ENCODE data around the gene HEATR3. TPM values are rescaled to one million over a fixed set of nuclear protein-coding genes. Genes with fewer than 3 reads are reported as not detected.

HEATR3 gene
- total and polyA plus RNA-seq, 2 of the 13 experiments (the other 11 are each of a cell fraction or from before 2014, with no cell fraction given) = 22.4 to 52.4 TPM

GRCh38 chr16:50035468-50035992 lies 30.2 kb upstream of the HEATR3 start (continued):
- TF ChIP-seq, protein P1, sequence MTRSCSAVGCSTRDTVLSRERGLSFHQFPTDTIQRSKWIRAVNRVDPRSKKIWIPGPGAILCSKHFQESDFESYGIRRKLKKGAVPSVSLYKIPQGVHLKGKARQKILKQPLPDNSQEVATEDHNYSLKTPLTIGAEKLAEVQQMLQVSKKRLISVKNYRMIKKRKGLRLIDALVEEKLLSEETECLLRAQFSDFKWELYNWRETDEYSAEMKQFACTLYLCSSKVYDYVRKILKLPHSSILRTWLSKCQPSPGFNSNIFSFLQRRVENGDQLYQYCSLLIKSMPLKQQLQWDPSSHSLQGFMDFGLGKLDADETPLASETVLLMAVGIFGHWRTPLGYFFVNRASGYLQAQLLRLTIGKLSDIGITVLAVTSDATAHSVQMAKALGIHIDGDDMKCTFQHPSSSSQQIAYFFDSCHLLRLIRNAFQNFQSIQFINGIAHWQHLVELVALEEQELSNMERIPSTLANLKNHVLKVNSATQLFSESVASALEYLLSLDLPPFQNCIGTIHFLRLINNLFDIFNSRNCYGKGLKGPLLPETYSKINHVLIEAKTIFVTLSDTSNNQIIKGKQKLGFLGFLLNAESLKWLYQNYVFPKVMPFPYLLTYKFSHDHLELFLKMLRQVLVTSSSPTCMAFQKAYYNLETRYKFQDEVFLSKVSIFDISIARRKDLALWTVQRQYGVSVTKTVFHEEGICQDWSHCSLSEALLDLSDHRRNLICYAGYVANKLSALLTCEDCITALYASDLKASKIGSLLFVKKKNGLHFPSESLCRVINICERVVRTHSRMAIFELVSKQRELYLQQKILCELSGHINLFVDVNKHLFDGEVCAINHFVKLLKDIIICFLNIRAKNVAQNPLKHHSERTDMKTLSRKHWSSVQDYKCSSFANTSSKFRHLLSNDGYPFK (CRISPR knock-in tag; IDR thresholded peaks at IDR 0.05; ENCODE audit: borderline replicate concordance) = no peak
- no peak for TF ChIP-seq ZNF431 (CRISPR knock-in tag; IDR thresholded peaks at IDR 0.05; ENCODE audit: borderline replicate concordance, low read depth)
- TF ChIP-seq, protein P2, sequence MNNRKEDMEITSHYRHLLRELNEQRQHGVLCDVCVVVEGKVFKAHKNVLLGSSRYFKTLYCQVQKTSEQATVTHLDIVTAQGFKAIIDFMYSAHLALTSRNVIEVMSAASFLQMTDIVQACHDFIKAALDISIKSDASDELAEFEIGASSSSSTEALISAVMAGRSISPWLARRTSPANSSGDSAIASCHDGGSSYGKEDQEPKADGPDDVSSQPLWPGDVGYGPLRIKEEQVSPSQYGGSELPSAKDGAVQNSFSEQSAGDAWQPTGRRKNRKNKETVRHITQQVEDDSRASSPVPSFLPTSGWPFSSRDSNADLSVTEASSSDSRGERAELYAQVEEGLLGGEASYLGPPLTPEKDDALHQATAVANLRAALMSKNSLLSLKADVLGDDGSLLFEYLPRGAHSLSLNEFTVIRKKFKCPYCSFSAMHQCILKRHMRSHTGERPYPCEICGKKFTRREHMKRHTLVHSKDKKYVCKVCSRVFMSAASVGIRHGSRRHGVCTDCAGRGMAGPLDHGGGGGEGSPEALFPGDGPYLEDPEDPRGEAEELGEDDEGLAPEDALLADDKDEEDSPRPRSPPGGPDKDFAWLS (CRISPR knock-in tag; IDR thresholded peaks at IDR 0.05; ENCODE audit: borderline replicate concordance) = no peak
- no peak for TF ChIP-seq TERF1 (CRISPR knock-in tag; IDR thresholded peaks at IDR 0.05)
- peak; percentile 54; the same call in 1 of the 2 replicates for TF ChIP-seq ZNF614 (CRISPR knock-in tag; IDR thresholded peaks at IDR 0.05; ENCODE audit: borderline replicate concordance)
- no peak for TF ChIP-seq ZNF136 (CRISPR knock-in tag; IDR thresholded peaks at IDR 0.05; ENCODE audit: low read depth)
- peak; percentile 68 for TF ChIP-seq NFE2L2 (IDR thresholded peaks at IDR 0.05; ENCODE audit: low read length)
- no peak for TF ChIP-seq ZNF552 (CRISPR knock-in tag; IDR thresholded peaks at IDR 0.05; ENCODE audit: borderline replicate concordance)
- no peak for TF ChIP-seq DNMT3B (CRISPR knock-in tag; conservative IDR thresholded peaks at IDR 0.05)
- no peak for TF ChIP-seq SNAI1 (CRISPR knock-in tag; IDR thresholded peaks at IDR 0.05; ENCODE audit: borderline replicate concordance)
- no peak for TF ChIP-seq RFXAP (CRISPR knock-in tag; IDR thresholded peaks at IDR 0.05; ENCODE audit: borderline replicate concordance)
- TF ChIP-seq, protein P3, sequence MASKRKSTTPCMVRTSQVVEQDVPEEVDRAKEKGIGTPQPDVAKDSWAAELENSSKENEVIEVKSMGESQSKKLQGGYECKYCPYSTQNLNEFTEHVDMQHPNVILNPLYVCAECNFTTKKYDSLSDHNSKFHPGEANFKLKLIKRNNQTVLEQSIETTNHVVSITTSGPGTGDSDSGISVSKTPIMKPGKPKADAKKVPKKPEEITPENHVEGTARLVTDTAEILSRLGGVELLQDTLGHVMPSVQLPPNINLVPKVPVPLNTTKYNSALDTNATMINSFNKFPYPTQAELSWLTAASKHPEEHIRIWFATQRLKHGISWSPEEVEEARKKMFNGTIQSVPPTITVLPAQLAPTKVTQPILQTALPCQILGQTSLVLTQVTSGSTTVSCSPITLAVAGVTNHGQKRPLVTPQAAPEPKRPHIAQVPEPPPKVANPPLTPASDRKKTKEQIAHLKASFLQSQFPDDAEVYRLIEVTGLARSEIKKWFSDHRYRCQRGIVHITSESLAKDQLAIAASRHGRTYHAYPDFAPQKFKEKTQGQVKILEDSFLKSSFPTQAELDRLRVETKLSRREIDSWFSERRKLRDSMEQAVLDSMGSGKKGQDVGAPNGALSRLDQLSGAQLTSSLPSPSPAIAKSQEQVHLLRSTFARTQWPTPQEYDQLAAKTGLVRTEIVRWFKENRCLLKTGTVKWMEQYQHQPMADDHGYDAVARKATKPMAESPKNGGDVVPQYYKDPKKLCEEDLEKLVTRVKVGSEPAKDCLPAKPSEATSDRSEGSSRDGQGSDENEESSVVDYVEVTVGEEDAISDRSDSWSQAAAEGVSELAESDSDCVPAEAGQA (IDR thresholded peaks at IDR 0.05; ENCODE audit: low read depth) = no peak
- TF ChIP-seq, protein P3 (CRISPR knock-in tag; IDR thresholded peaks at IDR 0.05; ENCODE audit: borderline replicate concordance) = peak; percentile 72; the same call in 1 of the 2 replicates
- 0 out of 2 replicates have a peak, but pooled peaks have one; percentile 24 for TF ChIP-seq NFE2 (CRISPR knock-in tag; IDR thresholded peaks at IDR 0.05)
- no peak for TF ChIP-seq ZNF34 (CRISPR knock-in tag; IDR thresholded peaks at IDR 0.05; ENCODE audit: borderline replicate concordance)

All from HepG2 (cell line).